Stimulated activated naive CD8-positive, alpha-beta T cell treated with anti-CD3 and anti-CD28 coated beads, Interleukin-15, Interleukin-2, amounts not matched to agents 100 ng/mL and 50 ng/mL, for 24 hours (primary cell): ENCODE measurements around the gene UMAD1.

Experiments used
- H3K27ac Mint-ChIP-seq: one replicate; pipeline ENCODE4 v1.8.0; 2021; ENCODE audit warnings: mild to moderate bottlenecking, mixed read lengths
- H3K27me3 Mint-ChIP-seq: one replicate; pipeline ENCODE4 v1.8.0; 2021; ENCODE audit warnings: mixed read lengths
- H3K36me3 Mint-ChIP-seq: one replicate; pipeline ENCODE4 v1.8.0; 2021; ENCODE audit warnings: low read depth, mixed read lengths
- H3K4me1 Mint-ChIP-seq: one replicate; pipeline ENCODE4 v1.8.0; 2021; ENCODE audit warnings: low read depth, mixed read lengths
- H3K4me3 Mint-ChIP-seq: one replicate; pipeline ENCODE4 v1.8.0; 2021; ENCODE audit warnings: mild to moderate bottlenecking, mixed read lengths
- H3K9me3 Mint-ChIP-seq: one replicate; pipeline ENCODE4 v1.8.0; 2021; ENCODE audit warnings: mixed read lengths

UMAD1 gene

DNA sequence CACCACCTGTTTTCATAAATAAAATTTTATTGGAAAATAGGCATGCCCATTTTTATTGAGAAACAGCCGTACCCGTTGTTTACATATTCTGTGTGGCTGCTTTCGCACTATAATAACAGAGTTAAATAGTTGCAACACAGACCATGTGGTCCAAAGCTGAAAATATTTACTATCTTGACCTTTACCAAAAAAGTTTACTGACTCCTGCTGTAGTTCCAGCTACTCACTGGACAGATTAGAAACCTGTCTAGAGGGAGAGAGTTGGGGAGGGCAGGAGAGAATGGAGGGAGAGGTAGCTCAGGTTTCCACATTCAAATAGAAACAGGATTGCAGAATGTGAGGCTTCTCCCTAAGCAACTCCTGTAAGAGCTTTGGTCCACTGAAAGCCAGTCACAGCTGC, 273.0 kb downstream of the UMAD1 start:
- no peak overlapping the region for H3K27ac Mint-ChIP-seq
- no peaks in the 10 kb centered on the region for H3K9me3 Mint-ChIP-seq
- H3K4me1 Mint-ChIP-seq, result no peaks in the 10 kb centered on the region
- H3K36me3 Mint-ChIP-seq, result no peaks in the 10 kb centered on the region
- H3K27me3 Mint-ChIP-seq, result no peaks in the 10 kb centered on the region
- H3K4me3 Mint-ChIP-seq, result no peak overlapping the region

DNA sequence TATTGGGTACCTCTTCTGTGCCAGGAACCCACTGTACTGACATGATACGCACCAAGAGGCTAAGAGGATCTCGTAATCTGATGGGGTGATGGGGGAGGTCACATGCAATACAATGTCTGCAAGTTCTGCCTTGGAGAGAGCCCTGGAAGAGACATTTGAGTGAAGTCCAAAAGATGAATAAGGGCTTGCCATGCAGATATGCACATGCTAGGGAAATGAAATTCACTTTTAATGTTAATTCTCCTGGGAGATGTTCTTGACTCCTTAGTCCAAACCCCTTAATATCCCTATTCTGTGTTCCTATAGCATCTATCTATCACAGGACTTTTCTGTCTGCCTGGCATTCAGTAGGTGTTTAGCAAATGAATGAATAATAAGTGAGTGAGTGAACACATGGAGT, 274.0 kb downstream of the UMAD1 start:
- no peaks in the 10 kb centered on the region for H3K27me3 Mint-ChIP-seq
- no peaks in the 10 kb centered on the region for H3K9me3 Mint-ChIP-seq
- no peaks in the 10 kb centered on the region for H3K36me3 Mint-ChIP-seq
- H3K27ac Mint-ChIP-seq, result no peak overlapping the region
- peaks cover 2% of the 10 kb centered on the region for H3K4me1 Mint-ChIP-seq
- no peak overlapping the region for H3K4me3 Mint-ChIP-seq

DNA sequence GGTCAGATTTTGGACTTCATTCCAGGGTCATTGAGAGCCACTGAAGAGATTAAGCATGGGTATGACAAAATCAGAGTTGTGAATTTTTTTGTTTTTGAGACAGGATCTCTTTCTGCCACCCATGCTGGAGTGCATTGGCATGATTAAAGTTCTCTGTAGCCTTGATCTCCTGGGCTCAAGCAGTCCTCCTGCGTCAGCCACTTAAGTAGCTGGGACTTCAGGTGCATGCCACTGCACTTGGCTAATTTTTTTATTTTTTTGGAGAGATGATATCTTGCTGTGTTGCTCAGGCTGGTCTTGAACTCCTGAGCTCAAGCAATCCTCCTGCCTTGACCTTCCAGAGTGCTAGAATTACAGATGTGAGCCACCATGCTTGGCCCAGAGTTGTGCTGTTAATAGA, 275.5 kb downstream of the UMAD1 start:
- no peak overlapping the region for H3K4me3 Mint-ChIP-seq
- no peaks in the 10 kb centered on the region for H3K36me3 Mint-ChIP-seq
- no peaks in the 10 kb centered on the region for H3K9me3 Mint-ChIP-seq
- no peaks in the 10 kb centered on the region for H3K27me3 Mint-ChIP-seq
- H3K4me1 Mint-ChIP-seq, result peaks cover 12% of the 10 kb centered on the region
- H3K27ac Mint-ChIP-seq, result no peak overlapping the region

DNA sequence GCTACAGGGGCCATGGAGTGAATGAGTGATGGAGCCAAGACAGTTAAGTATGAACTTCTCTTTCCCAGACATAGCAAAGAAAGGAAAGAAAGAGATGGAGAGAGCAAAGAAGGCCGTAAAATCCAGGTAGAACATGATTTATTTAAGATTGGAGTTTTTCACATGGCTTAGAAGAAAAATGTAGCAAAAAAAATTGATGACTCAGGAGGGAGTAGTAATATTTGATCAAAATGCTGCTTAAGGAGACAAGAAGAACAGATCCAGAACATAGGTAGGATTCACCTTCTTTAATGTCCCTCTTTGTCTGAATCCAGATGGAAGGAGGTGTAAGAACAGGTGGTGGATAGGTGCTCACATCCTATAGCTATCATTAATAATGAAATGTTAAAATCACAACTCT, 277.0 kb downstream of the UMAD1 start:
- H3K4me3 Mint-ChIP-seq, result no peak overlapping the region
- H3K9me3 Mint-ChIP-seq, result no peaks in the 10 kb centered on the region
- peaks cover 12% of the 10 kb centered on the region for H3K4me1 Mint-ChIP-seq
- H3K27ac Mint-ChIP-seq, result no peak overlapping the region
- no peaks in the 10 kb centered on the region for H3K27me3 Mint-ChIP-seq
- no peaks in the 10 kb centered on the region for H3K36me3 Mint-ChIP-seq

DNA sequence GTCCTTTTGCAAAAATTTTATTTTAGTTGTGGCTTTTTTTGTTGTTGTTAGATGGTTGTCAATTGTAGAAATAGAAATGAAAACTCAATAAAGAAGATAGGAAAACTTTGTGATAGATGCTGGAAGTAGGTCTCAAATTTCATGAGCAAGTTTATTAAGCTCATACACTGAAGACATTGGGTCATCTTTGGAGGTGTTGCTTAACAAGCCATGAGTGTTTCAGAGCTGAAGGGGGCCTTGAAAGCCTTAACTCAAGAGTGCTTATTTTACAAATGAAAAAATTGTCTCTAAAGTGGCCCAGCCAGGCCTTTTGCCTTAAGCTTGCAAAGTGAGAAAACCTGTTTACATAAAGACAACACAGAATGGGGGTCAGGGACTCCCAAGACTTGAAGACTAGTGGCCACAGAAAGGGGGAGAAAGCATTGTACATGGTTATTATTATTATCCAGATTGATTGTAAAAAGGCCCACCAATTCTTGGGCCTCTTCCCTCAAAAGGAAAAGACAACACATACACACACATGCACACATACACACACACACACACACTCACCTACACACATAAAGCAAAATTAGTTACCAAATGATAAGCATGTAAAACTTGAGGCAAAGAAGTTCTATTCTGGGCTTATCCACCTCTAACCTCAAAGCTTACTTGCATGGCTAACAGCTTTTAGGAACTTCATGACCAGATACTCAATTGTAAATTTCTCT, 278.3 kb downstream of the UMAD1 start:
- Mint-ChIP-seq H3K9me3 (no peaks in the 10 kb centered on the region), H3K4me3 (no peak overlapping the region), H3K36me3 (no peaks in the 10 kb centered on the region), H3K27ac (no peak overlapping the region), H3K4me1 (peaks cover 19% of the 10 kb centered on the region), H3K27me3 (no peaks in the 10 kb centered on the region)

DNA sequence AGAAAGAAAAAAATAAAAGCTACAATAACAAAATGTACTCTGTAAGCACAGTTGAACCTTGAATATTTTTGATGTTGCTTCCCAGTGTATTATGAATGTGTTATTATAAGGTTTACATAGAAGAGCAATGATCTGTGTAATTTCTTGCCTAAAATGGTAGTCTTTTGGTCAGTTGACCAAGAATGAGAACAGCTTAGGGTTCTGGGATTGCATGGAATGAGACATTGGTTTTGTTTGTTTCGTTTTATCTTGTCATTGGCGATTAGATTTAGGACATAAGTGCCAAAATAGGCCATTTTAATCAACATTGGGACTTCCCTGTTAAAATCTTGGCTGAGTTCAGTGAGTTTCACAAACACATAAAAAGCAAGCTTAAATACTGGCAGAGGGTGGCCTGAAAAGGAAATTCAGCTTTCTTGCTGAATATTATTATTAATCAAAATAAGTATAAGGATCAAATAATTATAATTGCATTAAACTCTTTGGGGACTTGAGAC, 278.9 kb downstream of the UMAD1 start:
- no peaks in the 10 kb centered on the region for H3K9me3 Mint-ChIP-seq
- no peaks in the 10 kb centered on the region for H3K27me3 Mint-ChIP-seq
- peaks cover 24% of the 10 kb centered on the region for H3K4me1 Mint-ChIP-seq
- no peaks in the 10 kb centered on the region for H3K36me3 Mint-ChIP-seq
- H3K27ac Mint-ChIP-seq, result no peak overlapping the region
- no peak overlapping the region for H3K4me3 Mint-ChIP-seq

DNA sequence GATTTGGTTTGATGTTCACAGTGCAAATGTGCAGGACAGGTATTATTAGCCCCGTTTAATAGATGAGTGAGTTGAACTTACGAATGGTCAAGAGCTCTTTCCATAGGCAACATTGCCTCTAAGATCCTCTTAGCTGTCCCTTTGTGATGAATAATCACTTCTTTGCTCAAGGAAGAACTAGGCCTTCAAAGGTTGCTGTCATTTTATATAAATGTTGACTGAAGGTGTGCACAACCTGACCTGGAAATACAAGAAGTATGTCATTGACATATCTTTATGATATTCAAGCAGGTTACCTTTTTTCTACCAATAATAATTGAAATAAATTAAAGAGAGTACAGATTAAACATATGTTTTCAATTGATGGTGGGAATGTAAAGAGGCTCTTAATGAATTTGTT, 279.5 kb downstream of the UMAD1 start:
- no peaks in the 10 kb centered on the region for H3K27me3 Mint-ChIP-seq
- H3K9me3 Mint-ChIP-seq, result no peaks in the 10 kb centered on the region
- peaks cover 24% of the 10 kb centered on the region for H3K4me1 Mint-ChIP-seq
- H3K36me3 Mint-ChIP-seq, result no peaks in the 10 kb centered on the region
- H3K27ac Mint-ChIP-seq, result no peak overlapping the region
- H3K4me3 Mint-ChIP-seq, result no peak overlapping the region

DNA sequence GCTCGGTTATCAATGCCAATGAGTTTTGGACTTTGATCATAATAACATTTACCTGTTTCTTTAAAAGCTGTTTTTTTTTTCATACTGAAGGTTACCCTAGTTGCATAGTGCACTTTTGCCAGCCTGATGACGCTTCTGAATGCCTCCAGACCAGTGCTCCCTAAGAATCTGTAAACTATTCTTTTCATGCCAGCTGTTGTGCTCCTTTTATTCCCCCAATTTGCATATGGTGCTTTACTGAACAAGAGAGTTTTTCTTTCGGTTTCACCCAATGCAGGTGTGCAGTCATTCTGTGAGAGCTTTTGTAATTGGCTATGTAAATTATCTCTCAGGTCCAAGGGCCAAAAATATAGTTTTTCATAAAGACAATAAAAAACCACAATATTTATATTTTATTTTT, 279.9 kb downstream of the UMAD1 start:
- H3K27me3 Mint-ChIP-seq, result no peaks in the 10 kb centered on the region
- H3K27ac Mint-ChIP-seq, result no peak overlapping the region
- no peak overlapping the region for H3K4me3 Mint-ChIP-seq
- no peaks in the 10 kb centered on the region for H3K36me3 Mint-ChIP-seq
- peaks cover 24% of the 10 kb centered on the region for H3K4me1 Mint-ChIP-seq
- no peaks in the 10 kb centered on the region for H3K9me3 Mint-ChIP-seq

DNA sequence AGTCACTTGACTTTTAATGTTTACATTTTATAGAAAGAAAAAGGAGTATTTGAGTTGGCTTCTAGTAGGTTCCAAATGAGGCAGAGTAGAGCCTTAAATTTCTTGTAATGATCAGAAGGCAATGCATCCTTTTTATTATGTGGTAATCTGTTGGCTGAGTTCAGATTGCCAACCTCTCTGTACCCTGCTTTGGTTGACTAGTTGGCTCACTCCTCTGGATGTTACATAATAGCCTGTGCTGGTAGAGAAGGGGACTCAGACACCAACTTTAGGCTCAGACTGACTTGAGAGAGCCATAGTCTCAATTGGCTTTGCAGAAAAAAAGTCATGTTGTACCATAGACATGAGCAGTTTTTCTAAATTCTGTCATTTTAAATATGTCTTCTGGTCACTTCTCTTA, 281.3 kb downstream of the UMAD1 start:
- no peaks in the 10 kb centered on the region for H3K27me3 Mint-ChIP-seq
- H3K27ac Mint-ChIP-seq, result no peak overlapping the region
- H3K9me3 Mint-ChIP-seq, result no peaks in the 10 kb centered on the region
- H3K4me1 Mint-ChIP-seq, result peaks cover 24% of the 10 kb centered on the region
- no peak overlapping the region for H3K4me3 Mint-ChIP-seq
- H3K36me3 Mint-ChIP-seq, result no peaks in the 10 kb centered on the region

DNA sequence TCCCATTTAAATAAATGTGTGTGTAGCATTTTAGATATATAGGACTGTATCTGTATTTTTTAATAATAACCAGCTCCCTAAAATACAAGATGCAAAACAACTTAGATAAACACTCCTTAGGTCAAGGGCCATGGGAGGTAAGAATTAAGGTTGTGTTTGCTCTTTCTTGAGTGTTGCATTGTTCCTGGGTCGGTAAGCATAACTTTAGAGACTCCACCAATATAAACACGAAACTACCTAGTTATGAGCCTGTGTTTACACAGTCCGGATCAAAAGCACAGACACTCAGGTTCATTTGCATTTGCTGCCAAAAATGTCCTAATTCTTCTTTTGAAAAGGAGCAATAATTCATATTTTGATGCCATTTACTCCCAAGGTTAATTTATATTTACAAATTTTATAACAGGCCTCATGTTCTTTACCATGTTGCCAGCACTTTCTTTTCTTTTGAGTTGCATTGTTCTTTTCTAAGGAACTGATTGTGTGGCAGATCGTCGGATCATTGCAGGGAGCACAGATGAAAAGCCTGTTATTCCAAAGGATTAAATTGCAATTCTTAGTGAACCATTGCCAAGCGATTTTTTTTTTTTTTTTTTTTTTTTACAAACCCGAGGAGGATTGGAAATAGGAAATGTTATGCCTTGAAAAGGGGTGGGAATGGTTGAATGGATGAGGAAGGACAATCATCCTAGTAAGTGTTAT, 282.3 kb downstream of the UMAD1 start:
- H3K36me3 Mint-ChIP-seq, result no peaks in the 10 kb centered on the region
- H3K4me1 Mint-ChIP-seq, result peaks cover 24% of the 10 kb centered on the region
- no peak overlapping the region for H3K4me3 Mint-ChIP-seq
- H3K27ac Mint-ChIP-seq, result no peak overlapping the region
- H3K9me3 Mint-ChIP-seq, result no peaks in the 10 kb centered on the region
- H3K27me3 Mint-ChIP-seq, result no peaks in the 10 kb centered on the region

DNA sequence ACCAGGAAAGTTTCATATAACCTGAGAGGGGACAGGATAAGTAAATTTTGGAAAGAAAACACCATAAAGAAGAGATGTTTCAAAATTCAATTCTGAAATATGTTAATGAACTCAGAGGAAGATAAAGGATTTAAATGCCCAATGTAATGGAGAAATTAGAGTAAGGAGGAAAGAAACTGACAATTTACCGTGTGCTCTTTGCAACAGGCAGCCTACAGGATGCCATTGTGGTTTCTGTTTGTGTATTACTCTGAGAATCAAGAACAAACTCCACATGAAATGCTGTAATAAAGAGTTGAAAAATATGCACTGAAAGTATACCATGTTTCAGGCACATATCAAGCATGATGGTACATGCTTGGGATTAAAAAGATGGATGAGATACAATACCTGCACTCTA, 283.3 kb downstream of the UMAD1 start:
- H3K9me3 Mint-ChIP-seq, result no peaks in the 10 kb centered on the region
- H3K4me3 Mint-ChIP-seq, result no peak overlapping the region
- no peak overlapping the region for H3K27ac Mint-ChIP-seq
- peaks cover 24% of the 10 kb centered on the region for H3K4me1 Mint-ChIP-seq
- no peaks in the 10 kb centered on the region for H3K27me3 Mint-ChIP-seq
- no peaks in the 10 kb centered on the region for H3K36me3 Mint-ChIP-seq

DNA sequence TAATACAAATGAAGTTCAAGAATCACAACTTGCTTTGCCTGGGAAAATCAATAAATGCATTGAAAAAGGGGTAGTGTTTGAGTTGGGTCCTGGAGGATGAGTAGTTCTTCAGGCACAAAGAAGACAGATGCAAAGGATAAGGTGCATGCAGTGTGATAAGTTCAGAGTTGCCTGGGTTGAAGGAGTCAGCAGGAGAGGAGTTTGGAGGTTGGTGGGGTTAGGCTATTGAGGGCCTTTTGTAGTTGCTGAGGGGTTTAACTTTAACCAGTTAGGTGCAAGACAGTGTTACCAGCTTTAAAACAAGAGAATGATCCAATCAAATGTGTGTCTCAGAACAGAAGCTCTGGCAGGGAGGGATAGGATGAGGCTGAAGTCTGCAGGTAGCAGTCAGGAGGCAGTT, 283.8 kb downstream of the UMAD1 start:
- H3K27ac Mint-ChIP-seq, result no peak overlapping the region
- H3K4me3 Mint-ChIP-seq, result no peak overlapping the region
- H3K9me3 Mint-ChIP-seq, result no peaks in the 10 kb centered on the region
- no peaks in the 10 kb centered on the region for H3K36me3 Mint-ChIP-seq
- H3K4me1 Mint-ChIP-seq, result peaks cover 24% of the 10 kb centered on the region
- H3K27me3 Mint-ChIP-seq, result no peaks in the 10 kb centered on the region
